ENCODE data around the gene NUB1. TPM values are rescaled to one million over a fixed set of nuclear protein-coding genes. Genes with fewer than 3 reads are reported as not detected.

NUB1 gene
- total and polyA plus RNA-seq, 7 donors = 23.6 to 56.2 (median 46.0) TPM

- peak; percentile 83 to 85 for DNase-seq
- intact Hi-C loops (cut with DNase I) = no loop called here
- ATAC-seq = peak in 3 of 4 donors; percentile 39 to 58 (median 40)
- 31 to 34% (median 34%) methylated on average over 14 of the region's 14 CpGs for WGBS, 3 donors
- H3K9me3 ChIP-seq = no peaks in the 10 kb centered on the region
- TF ChIP-seq, protein P1, sequence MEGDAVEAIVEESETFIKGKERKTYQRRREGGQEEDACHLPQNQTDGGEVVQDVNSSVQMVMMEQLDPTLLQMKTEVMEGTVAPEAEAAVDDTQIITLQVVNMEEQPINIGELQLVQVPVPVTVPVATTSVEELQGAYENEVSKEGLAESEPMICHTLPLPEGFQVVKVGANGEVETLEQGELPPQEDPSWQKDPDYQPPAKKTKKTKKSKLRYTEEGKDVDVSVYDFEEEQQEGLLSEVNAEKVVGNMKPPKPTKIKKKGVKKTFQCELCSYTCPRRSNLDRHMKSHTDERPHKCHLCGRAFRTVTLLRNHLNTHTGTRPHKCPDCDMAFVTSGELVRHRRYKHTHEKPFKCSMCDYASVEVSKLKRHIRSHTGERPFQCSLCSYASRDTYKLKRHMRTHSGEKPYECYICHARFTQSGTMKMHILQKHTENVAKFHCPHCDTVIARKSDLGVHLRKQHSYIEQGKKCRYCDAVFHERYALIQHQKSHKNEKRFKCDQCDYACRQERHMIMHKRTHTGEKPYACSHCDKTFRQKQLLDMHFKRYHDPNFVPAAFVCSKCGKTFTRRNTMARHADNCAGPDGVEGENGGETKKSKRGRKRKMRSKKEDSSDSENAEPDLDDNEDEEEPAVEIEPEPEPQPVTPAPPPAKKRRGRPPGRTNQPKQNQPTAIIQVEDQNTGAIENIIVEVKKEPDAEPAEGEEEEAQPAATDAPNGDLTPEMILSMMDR (IDR thresholded peaks at IDR 0.05) = no peak
- H3K4me1 ChIP-seq = no peaks in the 10 kb centered on the region
- H3K27me3 ChIP-seq (ENCODE audit: insufficient read depth in 3 of 3, low read length in 2 of 3) = peaks cover 0 to 10% (median 4%) of the 10 kb centered on the region in 3 donors
- H3K4me3 ChIP-seq = no peak overlapping the region
- no peaks in the 10 kb centered on the region for H3K36me3 ChIP-seq (ENCODE audit: insufficient read depth in 1 of 2, low read depth in 1 of 2)
- peak overlapping the region; percentile 38 for H3K27ac ChIP-seq
Measured at GRCh38 chr7:151426441-151426903, 84.9 kb downstream of the NUB1 start.

DNA sequence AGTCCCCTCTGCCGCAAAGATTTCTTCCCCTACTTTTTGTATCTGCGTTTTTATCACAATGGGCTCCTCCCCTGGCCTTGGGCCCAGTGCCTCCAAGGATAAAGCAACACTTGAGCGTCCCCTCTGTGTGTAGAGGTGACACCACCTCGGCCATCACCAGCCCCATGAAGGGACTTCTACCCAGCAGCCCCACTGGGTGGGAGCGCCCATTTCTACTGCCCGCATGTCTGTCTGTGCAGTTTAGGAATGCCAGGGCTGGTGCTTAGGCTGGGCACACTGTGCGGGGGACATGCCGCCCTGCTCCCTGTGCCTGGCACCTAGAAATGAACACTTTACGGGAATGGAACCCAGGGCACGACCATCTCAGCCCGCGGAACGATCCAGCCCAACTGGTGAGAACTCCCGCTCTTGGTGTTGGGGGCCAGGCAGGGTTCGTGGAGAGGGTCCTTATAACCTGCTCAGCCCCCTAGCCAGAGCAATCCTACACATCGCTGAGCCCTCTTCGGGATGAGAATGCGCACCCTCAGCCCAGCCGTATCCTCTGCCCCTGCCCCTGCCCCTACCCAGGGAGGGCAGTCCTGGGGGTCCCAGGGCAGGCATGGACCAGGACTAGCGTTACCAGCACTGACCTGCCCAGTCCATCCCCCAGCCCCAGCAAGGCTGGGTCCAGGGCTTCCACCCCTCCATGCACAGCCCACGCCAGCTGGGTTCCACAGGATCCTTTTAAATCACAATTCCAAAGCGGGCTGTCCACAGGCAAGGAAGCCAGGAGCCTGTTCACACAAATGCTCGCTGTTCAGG, 85.5 kb downstream of the NUB1 start:
- Histone ChIP-seq H3K27ac (peak overlapping the region; percentile 16), H3K9me3 (no peaks in the 10 kb centered on the region), H3K36me3 (ENCODE audit: insufficient read depth in 1 of 2, low read depth in 1 of 2) (no peaks in the 10 kb centered on the region), H3K27me3 (ENCODE audit: insufficient read depth in 3 of 3, low read length in 2 of 3) (peaks cover 0 to 10% (median 5%) of the 10 kb centered on the region in 3 donors), H3K4me3 (no peak overlapping the region), H3K4me1 (no peaks in the 10 kb centered on the region)
- TF ChIP-seq, protein P1 (IDR thresholded peaks at IDR 0.05) = no peak
- whole genome bisulfite sequencing, 3 donors = 84 to 86% (median 84%) methylated on average over 23 of the region's 23 CpGs
- intact Hi-C loops (cut with DNase I) = no loop called here
- no peak for DNase-seq
- ATAC-seq = no peak

DNA sequence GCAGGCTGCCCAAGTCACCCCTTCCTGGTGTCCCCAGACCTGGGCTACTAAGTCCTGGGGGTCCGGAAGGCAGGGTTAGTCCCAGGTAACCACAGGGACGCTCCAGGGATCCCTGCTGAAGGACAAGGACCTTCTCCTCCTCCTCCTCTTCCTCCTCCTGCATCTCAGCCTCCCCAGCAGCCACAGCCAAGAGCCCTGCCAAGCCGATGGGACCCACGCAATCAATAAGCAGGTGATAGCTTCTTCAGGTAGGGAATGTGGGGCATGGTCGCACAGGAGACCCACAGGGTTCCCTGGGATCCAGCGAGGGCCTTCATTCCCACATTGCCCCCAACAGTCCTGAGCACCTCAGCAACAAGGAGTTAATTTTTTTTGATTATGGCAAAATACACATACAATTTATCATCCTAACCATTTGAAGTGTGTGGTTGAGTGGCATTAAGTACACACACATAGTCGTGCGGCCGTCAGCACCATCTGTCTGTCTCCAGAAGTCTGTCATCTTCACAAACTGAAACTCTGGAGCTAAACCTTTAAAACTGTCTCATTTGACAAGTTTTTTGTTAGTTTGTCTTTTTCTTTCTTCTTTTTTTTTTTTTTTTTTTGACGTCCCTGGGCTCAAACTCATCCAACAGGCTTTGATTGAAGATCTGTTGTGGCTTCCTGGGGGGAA, 86.2 kb downstream of the NUB1 start:
- no peak overlapping the region for H3K4me3 ChIP-seq
- TF ChIP-seq, protein P1 (IDR thresholded peaks at IDR 0.05) = no peak
- H3K9me3 ChIP-seq = no peaks in the 10 kb centered on the region
- H3K27me3 ChIP-seq (ENCODE audit: insufficient read depth in 3 of 3, low read length in 2 of 3) = peaks cover 0 to 10% (median 5%) of the 10 kb centered on the region in 3 donors
- ATAC-seq (no peak), DNase-seq (no peak)
- no peak overlapping the region for H3K27ac ChIP-seq
- intact Hi-C loops (cut with DNase I) = no loop called here
- no peaks in the 10 kb centered on the region for H3K36me3 ChIP-seq (ENCODE audit: insufficient read depth in 1 of 2, low read depth in 1 of 2)
- no peaks in the 10 kb centered on the region for H3K4me1 ChIP-seq
- 81 to 82% (median 81%) methylated on average over 10 of the region's 10 CpGs for WGBS, 3 donors

Other genes starting within 250 kb of the NUB1 start
- 1 to 10 TPM in 1 of 4 donors, under 1 TPM in 2, not detected in 1; 0.38 to 1.9 (median 0.91) TPM for gene GBX1, start 174.1 kb upstream of the NUB1 start, total RNA-seq
- under 1 TPM; 0.07 to 0.93 (median 0.21) TPM for gene GBX1, start 174.1 kb upstream of the NUB1 start, polyA plus RNA-seq
- gene ASB10, start 154.6 kb upstream of the NUB1 start, total RNA-seq = 10 to 100 TPM in 3 of 4 donors, 1 to 10 TPM in 1; 9.7 to 29.6 (median 23.0) TPM
- gene ASB10, start 154.6 kb upstream of the NUB1 start, polyA plus RNA-seq = 10 to 100 TPM in 2 of 3 donors, 1 to 10 TPM in 1; 3.8 to 25.2 (median 22.5) TPM
- gene H2BK1, start 131.3 kb upstream of the NUB1 start, total RNA-seq = under 1 TPM in 1 of 4 donors, not detected in 3; 0.83 TPM
- not detected for gene H2BK1, start 131.3 kb upstream of the NUB1 start, polyA plus RNA-seq
- 10 to 100 TPM; 35.7 to 66.7 (median 57.5) TPM for gene ABCF2, start 114.6 kb upstream of the NUB1 start, total RNA-seq
- gene ABCF2, start 114.6 kb upstream of the NUB1 start, polyA plus RNA-seq = 10 to 100 TPM; 49.8 to 94.0 (median 66.3) TPM
- gene CHPF2, start 109.3 kb upstream of the NUB1 start, total RNA-seq = 10 to 100 TPM in 3 of 4 donors, 1 to 10 TPM in 1; 8.8 to 19.8 (median 11.4) TPM
- 10 to 100 TPM in 1 of 3 donors, 1 to 10 TPM in 2; 5.3 to 19.2 (median 8.0) TPM for gene CHPF2, start 109.3 kb upstream of the NUB1 start, polyA plus RNA-seq
- gene SMARCD3, start 93.1 kb upstream of the NUB1 start, total RNA-seq = 100 to 1,000 TPM in 3 of 4 donors, 10 to 100 TPM in 1; 92.5 to 138 (median 108) TPM
- 10 to 100 TPM; 38.3 to 75.8 (median 58.5) TPM for gene SMARCD3, start 93.1 kb upstream of the NUB1 start, polyA plus RNA-seq
- under 1 TPM in 3 of 4 donors, not detected in 1; 0.29 to 0.44 (median 0.34) TPM for gene WDR86, start 68.2 kb downstream of the NUB1 start, total RNA-seq
- gene WDR86, start 68.2 kb downstream of the NUB1 start, polyA plus RNA-seq = under 1 TPM in 2 of 3 donors, not detected in 1; 0.03 to 0.20 TPM
- gene CRYGN, start 98.3 kb downstream of the NUB1 start, total RNA-seq = under 1 TPM in 1 of 4 donors, not detected in 3; 0.15 TPM
- under 1 TPM in 1 of 3 donors, not detected in 2; 0.12 TPM for gene CRYGN, start 98.3 kb downstream of the NUB1 start, polyA plus RNA-seq
- gene RHEB, start 178.1 kb downstream of the NUB1 start, total RNA-seq = 100 to 1,000 TPM in 3 of 4 donors, 10 to 100 TPM in 1; 98.0 to 191 (median 142) TPM
- 100 to 1,000 TPM; 167 to 248 (median 176) TPM for gene RHEB, start 178.1 kb downstream of the NUB1 start, polyA plus RNA-seq